WERI-Rb-1 (cell line): Measurements from ENCODE around the gene POFUT1.

Source experiments
- DNase-seq: peaks from one replicate; pipeline ENCODE4 v3.0.0-alpha.2; 2020
- H3K27ac ChIP-seq: fragments of 250-450 bp; sonication (Bioruptor Pico); 2 replicates; pipeline ENCODE4 v1.5.1; 2020; ENCODE audit warnings: mild to moderate bottlenecking, moderate library complexity
- H3K27me3 ChIP-seq: fragments of 250-450 bp; sonication (Bioruptor Pico); 2 replicates; pipeline ENCODE4 v1.5.1; 2021; ENCODE audit warnings: mild to moderate bottlenecking, low read depth, moderate library complexity; ENCODE audit not compliant: insufficient read depth, severe bottlenecking
- H3K36me3 ChIP-seq: fragments of 250-450 bp; sonication (Bioruptor Pico); 2 replicates; pipeline ENCODE4 v1.5.1; 2020; ENCODE audit warnings: mild to moderate bottlenecking, moderate library complexity
- H3K4me3 ChIP-seq: 2 replicates; pipeline ENCODE4 v1.5.1; 2011; ENCODE audit warnings: low read depth, mild to moderate bottlenecking, control low read depth, low read length
- H3K9me3 ChIP-seq: fragments of 250-450 bp; sonication (Bioruptor Pico); 2 replicates; pipeline ENCODE4 v1.5.1; 2021; ENCODE audit warnings: mild to moderate bottlenecking, moderate library complexity; ENCODE audit not compliant: severe bottlenecking
- CTCF ChIP-seq: IDR thresholded peaks from 2 replicates; pipeline ENCODE4 v1.5.1; 2011; ENCODE audit warnings: low read depth, mild to moderate bottlenecking, control low read depth, inconsistent platforms, low read length

The POFUT1 gene

DNA sequence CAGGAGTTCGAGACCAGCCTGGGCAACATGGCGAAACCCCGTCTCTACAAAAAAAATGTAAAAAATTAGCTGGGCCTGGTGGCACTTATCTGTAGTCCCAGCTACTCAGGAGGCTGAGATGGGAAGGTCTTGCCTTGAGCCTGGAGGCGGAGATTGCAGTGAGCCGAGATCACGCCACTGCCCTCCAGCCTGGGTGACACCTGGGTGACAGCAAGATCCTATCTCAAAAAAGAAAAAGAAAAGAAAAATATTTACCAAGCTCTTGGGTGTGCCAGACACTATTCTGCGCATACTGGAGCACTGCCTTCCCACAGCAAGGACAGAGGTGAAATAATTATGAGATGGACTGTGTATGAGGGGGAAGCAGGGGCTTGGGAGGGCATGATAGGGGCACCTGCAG is 19.6 kb downstream of the POFUT1 start:
- Histone ChIP-seq H3K9me3 (no peaks in the 10 kb centered on the region), H3K36me3 (peaks cover 44% of the 10 kb centered on the region), H3K27me3 (no peaks in the 10 kb centered on the region), H3K4me3 (no peak overlapping the region), H3K27ac (no peak overlapping the region)
- TF ChIP-seq CTCF, result no peak
- DNase-seq, result no peak

GRCh38 chr20:32227744-32228688 is 20.3 kb downstream of the POFUT1 start:
- Histone ChIP-seq H3K27ac (no peak overlapping the region), H3K27me3 (no peaks in the 10 kb centered on the region), H3K4me3 (no peak overlapping the region), H3K9me3 (no peaks in the 10 kb centered on the region), H3K36me3 (peaks cover 45% of the 10 kb centered on the region)
- no peak for DNase-seq
- no peak for TF ChIP-seq CTCF

- no peak for DNase-seq
- Histone ChIP-seq H3K4me3 (no peak overlapping the region), H3K9me3 (no peaks in the 10 kb centered on the region), H3K27ac (no peak overlapping the region), H3K36me3 (peaks cover 45% of the 10 kb centered on the region), H3K27me3 (no peaks in the 10 kb centered on the region)
- TF ChIP-seq CTCF, result no peak
These were observed 21.6 kb downstream of the POFUT1 start for GRCh38 chr20:32229251-32229747.

GRCh38 chr20:32230707-32231106 is 23.0 kb downstream of the POFUT1 start:
- DNase-seq, result no peak
- H3K36me3 ChIP-seq, result peaks cover 55% of the 10 kb centered on the region
- no peak for TF ChIP-seq CTCF
- H3K27ac ChIP-seq, result no peak overlapping the region
- no peak overlapping the region for H3K4me3 ChIP-seq
- H3K9me3 ChIP-seq, result no peaks in the 10 kb centered on the region
- no peaks in the 10 kb centered on the region for H3K27me3 ChIP-seq

DNA sequence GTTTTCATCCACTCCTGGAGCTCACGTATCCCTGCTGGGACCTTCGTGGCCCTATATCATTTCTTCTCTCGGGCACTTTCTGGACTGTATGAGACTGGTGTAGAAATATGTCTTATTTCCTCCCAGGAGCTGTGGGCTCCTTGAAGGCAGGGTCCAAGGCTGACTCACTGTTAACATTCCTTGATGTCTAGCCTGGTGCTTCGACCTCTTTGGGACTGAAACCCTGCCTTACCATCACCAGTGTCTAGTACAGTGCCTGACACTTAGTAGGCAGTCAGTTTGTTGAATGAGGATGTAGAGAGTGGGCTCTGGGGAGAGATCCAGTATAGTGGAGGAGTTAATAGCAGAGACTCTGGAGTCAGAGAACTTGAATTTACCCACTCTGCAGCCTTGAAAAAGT is 23.6 kb downstream of the POFUT1 start:
- Histone ChIP-seq H3K4me3 (no peak overlapping the region), H3K9me3 (no peaks in the 10 kb centered on the region), H3K27me3 (no peaks in the 10 kb centered on the region), H3K36me3 (peaks cover 55% of the 10 kb centered on the region), H3K27ac (no peak overlapping the region)
- no peak for TF ChIP-seq CTCF
- no peak for DNase-seq
